Measurements from ENCODE around the gene GFI1.
"Not testable (repeated sequence)": the region's sequence is repeated elsewhere in the genome, so short reads cannot be mapped to it uniquely, and the experiment has no call there.

The GFI1 gene

DNA sequence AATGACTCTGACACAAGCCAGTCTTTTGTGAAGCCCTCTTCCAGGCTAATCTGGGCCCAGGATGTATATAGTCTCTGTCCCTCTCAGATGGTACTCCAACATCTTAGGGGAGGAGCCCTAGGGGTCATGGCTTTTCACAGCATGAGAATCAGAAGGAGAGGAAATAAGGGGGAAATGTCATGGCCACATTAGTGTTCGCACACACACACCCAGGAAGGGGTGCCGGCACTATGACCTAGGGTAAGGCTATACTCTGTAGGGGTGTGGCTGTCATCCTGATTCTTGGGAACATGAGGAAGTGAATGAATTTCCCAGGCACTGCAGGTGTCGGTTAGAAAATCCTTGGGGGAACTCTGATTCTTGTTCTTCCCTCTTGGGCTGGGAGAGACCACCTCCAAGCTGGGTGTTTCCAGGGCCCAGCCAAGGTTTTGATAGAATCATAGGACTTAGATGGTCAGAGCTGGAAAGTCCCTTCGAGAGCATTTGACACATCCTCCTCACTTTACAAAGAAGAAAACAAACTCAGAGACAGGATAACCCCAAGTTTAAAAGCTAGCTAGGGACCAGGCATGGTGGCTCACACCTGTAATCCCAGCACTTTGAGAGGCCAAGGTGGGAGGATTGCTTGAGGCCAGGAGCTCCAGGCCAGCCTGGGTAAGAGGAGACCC is 22.0 kb downstream of the GFI1 start:
- DNase-seq: no peak

DNA sequence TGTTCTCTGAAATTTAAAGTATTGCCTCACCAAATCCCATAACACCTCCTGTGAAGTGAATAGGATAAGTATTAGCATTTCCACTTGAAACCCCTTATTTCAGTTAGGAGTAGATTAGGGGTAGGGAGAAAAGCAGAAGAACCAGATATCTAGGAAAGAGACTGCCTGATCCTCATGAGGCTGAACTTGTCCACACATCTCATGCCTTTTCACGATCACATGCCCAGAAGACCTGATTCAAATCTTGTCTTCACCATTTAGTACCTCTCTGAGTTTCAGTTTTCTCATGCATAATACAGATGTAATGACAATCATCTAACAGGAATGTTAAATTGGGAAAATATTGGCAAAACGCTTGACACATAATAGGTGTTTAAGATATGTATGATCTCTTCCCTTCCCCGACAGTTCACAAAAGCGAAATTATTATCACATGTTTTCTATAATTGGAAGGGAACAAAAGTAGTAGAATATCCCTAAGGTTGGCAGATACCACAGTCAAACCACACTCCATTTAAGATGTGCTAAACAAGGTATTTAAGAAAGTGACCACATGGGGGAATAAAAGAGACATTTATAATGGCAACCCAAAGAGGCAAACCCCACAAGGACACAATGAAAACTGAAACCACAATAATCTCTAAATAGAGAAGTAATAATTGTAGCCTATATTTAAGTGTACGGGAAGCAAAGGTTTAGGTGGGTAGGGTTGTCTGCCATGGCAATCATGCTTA is 25.2 kb downstream of the GFI1 start:
- DNase-seq: no peak

DNA sequence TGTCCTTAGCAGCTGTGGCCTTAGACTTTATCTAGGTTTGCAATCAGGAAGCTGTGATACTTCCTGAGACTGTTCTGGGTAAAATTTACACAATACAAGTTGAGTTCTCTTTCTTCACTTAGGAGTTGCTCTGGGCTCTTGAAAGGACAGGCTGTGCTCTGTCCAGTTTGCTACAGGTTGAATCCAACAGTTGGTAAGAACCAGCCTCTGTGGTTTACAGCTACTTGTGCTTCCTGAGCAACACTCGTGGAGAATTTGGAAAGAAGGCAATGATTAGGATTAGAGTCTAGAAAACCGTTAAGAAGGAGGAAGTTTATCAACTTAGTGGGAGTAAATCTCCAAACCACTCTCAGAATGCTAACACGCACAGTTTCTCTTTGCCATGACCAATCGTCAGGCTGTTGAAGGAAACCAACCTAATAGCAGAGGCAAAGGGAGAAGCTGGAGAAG is 26.8 kb downstream of the GFI1 start:
- no peak for DNase-seq

DNA sequence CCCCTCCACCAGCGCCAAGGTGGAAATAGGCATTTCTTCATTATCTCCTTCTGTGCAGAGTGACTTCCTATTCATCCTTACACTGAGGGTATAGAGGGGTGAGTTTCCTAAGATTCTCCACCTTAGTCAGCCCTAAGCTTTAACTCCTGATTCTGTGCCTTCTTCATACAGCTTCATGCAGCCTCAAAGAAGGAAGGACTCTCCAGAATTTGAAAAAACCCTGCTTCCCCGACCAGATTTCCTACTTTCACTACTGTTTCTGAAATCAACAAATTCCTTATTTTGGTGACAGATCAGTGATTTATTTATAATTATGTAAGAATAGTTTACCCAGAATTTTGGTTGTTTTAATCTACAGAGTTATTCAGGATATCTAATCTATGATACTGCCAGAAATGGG is 28.6 kb downstream of the GFI1 start:
- no peak for DNase-seq

DNA sequence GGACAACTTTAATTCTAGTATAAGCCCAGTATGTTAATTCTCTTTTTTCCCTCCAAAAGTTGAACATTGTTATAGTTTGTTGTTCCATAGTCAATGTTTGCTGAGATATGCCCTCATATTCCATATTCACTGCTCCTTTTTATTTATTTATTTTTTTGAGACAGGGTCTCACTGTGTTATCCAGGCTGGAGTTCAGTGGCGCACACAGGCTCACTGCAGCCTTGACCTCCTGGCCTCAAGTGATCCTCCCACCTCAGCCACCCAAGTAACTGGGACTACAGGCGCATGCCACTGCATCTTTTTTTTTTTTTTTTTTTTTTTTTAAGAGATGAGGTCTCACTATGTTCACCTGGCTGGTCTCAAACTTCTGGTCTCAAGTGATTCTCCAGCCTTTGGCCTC is 38.7 kb downstream of the GFI1 start:
- DNase-seq: no peak

DNA sequence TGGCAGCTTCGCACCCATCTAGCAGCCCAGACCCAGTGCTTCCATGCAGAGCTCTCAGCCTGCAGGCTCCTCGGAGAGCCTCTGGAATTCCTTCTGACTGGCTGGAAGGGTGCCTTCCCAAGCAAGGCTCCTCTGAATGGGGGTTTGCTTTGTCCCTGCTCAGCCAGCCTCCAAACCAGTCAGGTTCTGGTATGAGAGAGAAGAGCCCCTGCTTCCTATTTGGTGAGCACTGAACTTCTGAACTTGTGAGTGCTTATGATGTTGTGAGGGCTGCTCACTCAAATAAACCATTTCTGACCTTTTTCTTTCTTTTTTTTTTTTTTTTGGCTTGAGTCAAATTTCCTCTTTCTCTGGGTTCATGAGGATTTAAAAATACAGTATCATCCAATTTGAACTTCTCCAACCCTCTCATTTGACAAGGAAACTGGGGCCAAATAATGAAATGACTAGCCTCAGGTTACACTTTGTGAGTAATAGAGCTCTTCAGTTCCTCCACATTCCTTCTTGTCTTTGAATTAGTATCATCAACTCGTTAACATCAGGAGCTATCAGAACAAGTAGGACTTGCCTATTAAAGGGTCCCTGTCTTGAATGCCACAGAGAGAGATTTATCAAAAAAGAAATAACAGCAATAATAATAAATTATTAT is 39.6 kb downstream of the GFI1 start:
- no peak for DNase-seq

DNA sequence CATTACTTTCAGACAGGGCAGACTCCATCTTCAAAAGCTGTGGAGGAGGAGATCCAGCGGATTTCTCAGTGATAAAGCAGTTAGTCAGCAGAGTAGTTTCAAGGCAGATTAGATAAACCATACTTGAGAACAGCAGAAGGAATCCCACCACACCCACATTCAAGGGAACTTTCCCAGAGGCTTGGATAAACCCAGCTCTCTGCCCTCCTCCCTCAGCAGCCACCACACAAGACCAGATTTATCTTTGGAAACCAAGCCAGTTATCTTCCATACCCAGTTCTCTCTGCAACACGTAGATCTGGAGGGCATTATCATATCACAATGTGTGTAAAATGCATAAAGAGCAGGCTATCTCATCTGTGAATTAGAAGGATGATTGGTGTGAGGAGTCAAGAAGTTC is 40.2 kb downstream of the GFI1 start:
- no peak for DNase-seq

DNA sequence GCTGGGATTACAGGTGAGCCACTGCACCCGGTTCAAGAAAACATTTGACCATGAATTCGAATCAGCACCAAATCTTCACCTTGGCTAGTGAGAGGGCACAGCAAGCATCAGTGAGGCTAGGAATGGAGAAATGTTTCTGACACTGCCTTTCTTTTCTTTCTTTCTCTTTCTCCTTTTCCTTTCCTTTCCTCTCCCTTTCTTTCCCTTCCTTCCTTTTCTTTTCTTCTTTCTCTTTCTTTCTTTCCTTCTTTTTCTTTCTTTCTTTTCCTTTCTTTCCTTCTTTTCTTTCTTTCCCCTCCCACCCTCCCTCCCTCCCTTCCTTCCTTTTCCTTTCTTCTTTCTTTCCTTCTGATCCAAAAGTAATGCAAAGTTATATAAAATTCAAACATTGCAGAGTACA is 40.9 kb downstream of the GFI1 start:
- no peak for DNase-seq

DNA sequence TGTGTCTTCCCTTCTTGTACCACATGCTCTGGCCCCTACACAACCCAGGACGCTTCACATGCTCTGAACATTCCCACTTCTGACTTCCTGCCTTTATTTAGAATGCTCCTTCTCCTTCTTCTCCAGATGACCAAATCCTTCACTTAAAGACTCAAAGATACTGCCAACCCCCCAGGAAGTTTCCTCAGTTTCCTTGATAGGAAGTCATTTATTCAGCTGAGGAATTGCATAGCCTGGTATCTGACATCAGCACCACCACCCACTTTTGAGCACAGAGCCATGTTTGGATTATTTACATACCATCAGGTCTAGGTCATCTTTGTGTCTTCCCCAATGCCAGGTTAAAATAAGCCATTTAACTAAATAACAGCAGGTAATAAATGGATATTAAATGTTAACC is 42.4 kb downstream of the GFI1 start:
- DNase-seq: no peak

DNA sequence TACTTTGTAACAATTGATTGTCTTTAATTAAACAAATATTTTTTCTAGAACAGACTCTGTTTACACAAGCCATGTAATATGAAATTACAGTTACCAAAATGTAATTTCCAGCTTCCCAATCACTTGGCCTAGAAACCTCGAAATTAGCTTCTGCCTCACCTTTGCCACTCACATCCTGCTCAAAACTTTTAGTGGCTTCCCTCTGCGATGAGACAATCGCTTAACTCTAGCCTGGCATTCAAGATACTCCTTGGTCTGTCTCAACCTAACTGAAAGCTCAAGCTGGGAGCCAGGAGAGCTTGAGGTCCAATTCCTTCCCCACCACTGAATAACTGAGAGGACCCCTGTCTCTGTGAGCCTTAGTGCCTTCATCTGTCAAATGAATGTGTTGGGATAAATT is 42.8 kb downstream of the GFI1 start:
- DNase-seq: no peak

DNA sequence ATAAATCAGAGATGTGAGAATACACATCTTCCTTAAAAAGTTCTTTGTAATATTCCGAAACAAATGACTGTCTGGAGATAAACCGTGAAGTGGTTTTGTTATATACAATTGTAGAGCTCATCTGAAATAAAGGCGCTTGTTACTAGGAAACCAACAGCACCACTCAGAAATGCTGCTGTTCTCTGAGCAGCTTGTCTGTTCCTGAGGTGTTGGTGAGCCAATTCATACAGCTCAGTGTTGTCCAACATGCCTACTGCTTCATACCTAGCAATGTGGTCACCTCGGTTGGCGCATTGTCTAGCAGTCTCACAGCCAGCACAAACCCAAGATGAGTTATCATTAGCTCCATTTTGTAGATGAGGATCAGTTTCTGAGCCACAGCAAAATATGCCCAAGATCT is 44.4 kb downstream of the GFI1 start:
- no peak for DNase-seq

DNA sequence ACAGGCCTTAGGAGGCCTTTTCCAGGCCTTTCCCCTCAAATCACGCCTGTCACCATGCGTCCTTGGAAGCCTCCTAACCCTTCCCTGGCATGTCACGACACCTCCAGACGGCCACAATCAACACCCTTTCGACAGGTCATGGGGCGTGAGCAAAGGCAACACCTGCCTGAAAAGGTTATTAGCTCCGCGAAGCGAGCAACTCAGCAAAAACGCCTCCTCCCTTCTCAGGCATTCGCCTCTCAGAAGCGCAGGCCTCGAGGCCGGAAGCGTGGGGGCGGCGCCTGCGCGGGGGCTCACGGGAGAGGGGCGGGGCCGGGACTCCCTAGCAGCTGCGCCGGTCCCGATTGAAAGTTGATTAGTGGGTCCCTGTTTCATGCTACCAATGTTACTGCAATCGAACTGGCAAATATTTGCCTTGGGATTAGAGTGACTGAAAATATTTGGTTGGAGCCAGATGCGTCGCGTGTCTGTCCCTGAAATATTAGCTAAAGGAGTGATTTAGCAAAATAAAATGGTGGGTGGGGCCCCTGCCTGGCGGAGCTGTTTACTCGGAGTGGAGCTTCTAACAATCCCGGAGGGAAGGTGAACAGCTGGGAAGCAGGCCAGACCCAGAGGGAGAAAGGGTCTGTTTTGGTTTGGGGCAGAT is 44.9 kb downstream of the GFI1 start:
- DNase-seq: no peak

DNA sequence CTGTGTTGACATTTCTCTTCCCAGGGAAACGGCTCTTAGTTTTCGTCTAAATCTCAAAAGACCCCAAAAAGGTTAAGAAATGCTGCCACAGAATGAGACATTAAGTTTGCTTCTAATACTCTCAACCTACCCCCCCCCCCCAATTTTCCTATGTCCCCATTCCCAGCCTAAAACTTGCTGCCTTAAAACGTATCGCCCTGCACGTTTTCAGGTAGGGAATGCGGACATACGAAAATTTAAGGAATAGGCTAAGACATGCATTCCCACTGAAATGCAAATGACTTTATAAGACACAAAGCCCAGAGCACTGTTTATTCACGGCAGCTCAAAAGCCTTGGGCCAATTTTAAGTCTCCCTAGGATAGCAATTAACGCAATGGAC is 45.4 kb downstream of the GFI1 start:
- DNase-seq: no peak

DNA sequence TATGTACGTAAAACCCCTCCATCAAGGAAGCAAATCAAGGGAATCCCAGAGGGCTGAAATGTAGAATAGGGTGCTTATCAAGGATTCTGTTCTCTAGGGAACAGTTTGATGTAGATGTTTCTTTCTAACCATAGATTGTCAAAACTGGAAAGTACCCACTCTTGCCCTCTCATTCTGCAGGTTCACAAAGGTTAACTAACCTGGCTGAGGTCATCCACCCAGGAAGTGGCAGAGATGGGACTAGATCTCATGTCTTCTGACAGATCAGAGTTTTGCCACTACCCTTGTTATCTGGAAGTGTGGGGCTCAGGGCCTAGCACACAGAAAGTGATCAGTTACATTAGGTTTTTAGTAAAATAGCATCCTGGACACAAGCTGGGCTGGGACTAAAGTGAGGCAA is 47.4 kb downstream of the GFI1 start:
- no peak for DNase-seq

DNA sequence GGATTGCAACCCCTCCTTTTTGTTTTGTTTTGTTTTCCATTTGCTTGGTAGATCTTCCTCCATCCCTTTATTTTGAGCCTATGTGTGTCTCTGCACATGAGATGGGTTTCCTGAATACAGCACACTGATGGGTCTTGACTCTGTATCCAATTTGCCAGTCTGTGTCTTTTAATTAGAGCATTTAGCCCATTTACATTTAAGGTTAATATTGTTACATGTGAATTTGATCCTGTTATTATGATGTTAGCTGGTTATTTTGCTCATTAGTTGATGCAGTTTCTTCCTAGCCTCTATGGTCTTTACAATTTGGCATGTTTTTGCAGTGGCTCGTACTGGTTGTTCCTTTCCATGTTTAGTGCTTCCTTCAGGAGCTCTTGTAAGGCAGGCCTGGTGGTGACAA is 52.2 kb downstream of the GFI1 start:
- not testable (repeated sequence) for DNase-seq

DNA sequence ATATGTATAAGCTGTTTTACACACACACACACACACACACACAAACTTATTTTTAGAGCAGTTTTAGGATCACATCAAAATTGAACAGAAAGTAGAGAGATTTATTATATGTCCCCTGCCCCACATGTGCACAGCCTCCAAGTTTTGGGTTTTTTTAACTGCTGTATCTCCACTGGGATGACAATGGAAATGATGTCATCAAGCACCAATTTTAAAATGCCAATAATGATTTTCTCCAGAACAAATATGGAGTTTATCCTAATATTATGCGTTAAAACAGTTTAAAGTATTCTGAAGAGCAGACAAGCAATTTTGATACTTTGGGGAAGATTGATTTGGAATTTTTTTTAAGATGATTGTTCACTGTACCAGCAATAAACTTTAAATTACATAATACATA is 56.7 kb downstream of the GFI1 start:
- no peak for DNase-seq

DNA sequence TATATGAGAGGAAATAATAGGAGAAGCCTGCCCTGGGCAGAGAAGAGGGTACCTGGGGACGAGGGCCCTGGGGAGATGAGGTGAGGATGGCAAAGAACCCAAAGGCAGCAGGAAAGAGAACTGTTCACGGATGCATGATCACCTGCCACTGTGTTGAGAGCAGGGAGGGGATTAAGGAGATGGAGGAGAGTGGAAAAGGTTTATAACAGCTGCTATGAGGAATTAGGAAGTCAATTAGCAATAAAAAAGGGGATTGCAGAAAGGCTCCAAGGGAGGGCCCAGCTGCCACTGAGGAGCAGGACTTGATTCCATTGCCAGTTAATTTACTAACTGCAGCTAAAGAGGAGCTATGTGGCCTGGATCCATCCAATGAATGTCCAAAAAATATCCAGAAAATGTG is 61.1 kb downstream of the GFI1 start:
- DNase-seq: no peak
